Colonic mucosa (tissue), 4 donors: ENCODE results near the gene CDC45. TPM values are rescaled to one million over a fixed set of nuclear protein-coding genes. Genes with fewer than 3 reads are reported as not detected.

Experiments
- DNase-seq: peaks from one replicate; pipeline ENCODE4 v3.0.0-alpha.2; 2020
- H3K27ac ChIP-seq: fragments of 200-600 bp; one replicate; pipeline ENCODE4 v1.8.0; 2021
- H3K27me3 ChIP-seq: fragments of 200-600 bp; one replicate; pipeline ENCODE4 v1.8.0; 2021
- H3K36me3 ChIP-seq: fragments of 200-600 bp; one replicate; pipeline ENCODE4 v1.8.0; 2021
- H3K4me1 ChIP-seq: fragments of 200-600 bp; one replicate; pipeline ENCODE4 v1.8.0; 2021; ENCODE audit warnings: mild to moderate bottlenecking
- H3K4me3 ChIP-seq: fragments of 200-600 bp; one replicate; pipeline ENCODE4 v1.8.0; 2021
- H3K9ac ChIP-seq, 2 donors: one replicate each; pipeline ENCODE4 v1.7.0; 2013; ENCODE audit warnings: control low read depth in 2 of 2, low read depth in 2 of 2, low read length in 2 of 2
- H3K9me3 ChIP-seq: fragments of 200-600 bp; one replicate; pipeline ENCODE4 v1.8.0; 2021
- CTCF ChIP-seq: fragments of 200-600 bp; IDR thresholded peaks from one replicate; pipeline ENCODE4 v1.8.0; 2022; ENCODE audit warnings: antibody characterized with exemption, mild to moderate bottlenecking
- intact Hi-C: fragments of 100-400 bp; cut with DNase I; formaldehyde crosslinking; loops from one replicate; pipeline ENCODE4 v1.14.1; 2022
- total RNA-seq, 2 donors: library from RNA; stranded (reverse); fragmentation: NEBNext Ultra II Directional in 1 of 2; extraction: Animal tissue kit (Norgen Biotek cat#: 25700) in 1 of 2; gene quantifications; one replicate each; pipeline ENCODE4 v1.2.1, GENCODE V29; 2021
- donor health status: healthy.
- donor health status: DM: no; HTN: no; CAD: no.
- donor health status: DM: no; HTN: no; CAD: no.

The CDC45 gene
- total RNA-seq: 10 to 100 TPM in 1 of 2 donors, 1 to 10 TPM in 1; 5.1 to 35.9 TPM

- peak; percentile 96 for DNase-seq
- peaks cover 11% of the 10 kb centered on the region for H3K4me1 ChIP-seq
- H3K27me3 ChIP-seq: no peaks in the 10 kb centered on the region
These were observed at the start of gene CDC45 for GRCh38 chr22:19479355-19480172. CDC45 (plus strand) TSS chr22:19479920; CDS start chr22:19479969, 49 bp downstream.

GRCh38 chr22:19429950-19430889 lies 49.5 kb upstream of the CDC45 start:
- no peak for TF ChIP-seq CTCF
- Histone ChIP-seq H3K4me3 (peak overlapping the region; percentile 59), H3K27me3 (no peaks in the 10 kb centered on the region), H3K36me3 (no peaks in the 10 kb centered on the region), H3K9me3 (no peaks in the 10 kb centered on the region), H3K4me1 (peaks cover 2% of the 10 kb centered on the region), H3K9ac (peak overlapping the region; percentile 88 to 96), H3K27ac (peak overlapping the region; percentile 29)
- peak; percentile 38 for DNase-seq
- intact Hi-C loops: no loop called here

More at GRCh38 chr22:19479355-19480172, at the start of gene CDC45:
- TF ChIP-seq CTCF: no peak
- intact Hi-C loops: loop anchor here (10.0 kb wide), 1 partner anchor 295 kb away; no protein-coding TSS in a partner anchor
- H3K9me3 ChIP-seq: no peaks in the 10 kb centered on the region
- peak within 1 kb of the TSS; percentile 80 to 93 for H3K9ac ChIP-seq
- H3K36me3 ChIP-seq: no peaks in the 10 kb centered on the region
- peak within 1 kb of the TSS; percentile 91 for H3K27ac ChIP-seq
- peak within 1 kb of the TSS; percentile 81 for H3K4me3 ChIP-seq

- TF ChIP-seq CTCF: no peak
- H3K27ac ChIP-seq: peak overlapping the region; percentile 29
- H3K9me3 ChIP-seq: no peaks in the 10 kb centered on the region
- peaks cover 2% of the 10 kb centered on the region for H3K4me1 ChIP-seq
- no peaks in the 10 kb centered on the region for H3K36me3 ChIP-seq
- intact Hi-C loops: no loop called here
- H3K27me3 ChIP-seq: no peaks in the 10 kb centered on the region
- peak; percentile 79 for DNase-seq
- H3K4me3 ChIP-seq: peak overlapping the region; percentile 59
- H3K9ac ChIP-seq: peak overlapping the region; percentile 88 to 96
These were observed 48.7 kb upstream of the CDC45 start for GRCh38 chr22:19430890-19431541.

GRCh38 chr22:19431649-19432132 lies 48.0 kb upstream of the CDC45 start, which contains the start of gene HIRA:
HIRA (minus strand) TSS chr22:19431733; CDS start chr22:19431476, 257 bp downstream.
- Histone ChIP-seq H3K36me3 (no peaks in the 10 kb centered on the region), H3K27ac (peak within 1 kb of the TSS; percentile 97), H3K4me3 (peak within 1 kb of the TSS; percentile 91), H3K4me1 (peaks cover 2% of the 10 kb centered on the region), H3K27me3 (no peaks in the 10 kb centered on the region), H3K9me3 (no peaks in the 10 kb centered on the region), H3K9ac (peak within 1 kb of the TSS; percentile 93 to 96)
- peak; percentile 80 for DNase-seq
- intact Hi-C loops: no loop called here
- no peak for TF ChIP-seq CTCF
